ENCODE measurements around the gene TBC1D7.
"Not testable (repeated sequence)": the region's sequence is repeated elsewhere in the genome, so short reads cannot be mapped to it uniquely, and the experiment has no call there.

TBC1D7 gene

DNA sequence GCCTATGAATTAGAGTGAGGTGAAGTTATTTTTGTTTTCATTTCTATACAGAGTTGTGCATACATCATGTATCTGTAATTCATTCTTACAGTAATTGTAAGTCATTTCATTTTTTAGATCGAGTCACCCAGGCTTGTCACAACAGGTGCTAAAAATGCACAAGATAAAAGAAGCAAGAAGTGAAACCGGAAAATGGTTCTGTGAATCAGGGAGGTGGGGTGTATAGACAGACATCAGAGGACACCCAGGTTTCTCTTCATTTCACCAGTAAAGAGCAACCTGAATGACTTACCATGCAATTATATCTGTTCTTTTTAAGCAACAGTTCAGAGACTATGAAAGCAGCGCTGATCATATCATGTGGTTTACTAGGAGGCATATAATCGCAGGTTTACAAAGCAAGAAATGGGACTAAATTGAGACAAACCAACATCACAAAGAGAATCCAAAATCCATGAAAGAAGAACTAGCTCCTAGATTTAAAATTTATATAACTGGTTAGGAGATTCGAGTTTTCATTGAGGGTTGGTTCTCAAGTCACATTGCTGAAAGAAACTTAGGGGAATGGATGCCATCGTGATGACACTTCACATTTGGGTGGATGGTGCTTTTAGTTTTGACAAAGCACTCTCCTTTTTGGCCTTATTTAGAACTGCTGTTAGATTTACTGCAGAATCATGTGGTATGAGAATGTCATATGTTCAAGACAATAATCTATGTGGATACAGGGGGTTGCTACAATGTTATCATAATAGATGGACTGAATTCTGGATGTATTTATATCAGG lies 27.9 kb upstream of the TBC1D7 start:
- no peak for DNase-seq

- no peak for DNase-seq
Measured at GRCh38 chr6:13355043-13355945, 27.0 kb upstream of the TBC1D7 start.

- no peak for DNase-seq
Measured at GRCh38 chr6:13354331-13355042, 26.1 kb upstream of the TBC1D7 start.

DNA sequence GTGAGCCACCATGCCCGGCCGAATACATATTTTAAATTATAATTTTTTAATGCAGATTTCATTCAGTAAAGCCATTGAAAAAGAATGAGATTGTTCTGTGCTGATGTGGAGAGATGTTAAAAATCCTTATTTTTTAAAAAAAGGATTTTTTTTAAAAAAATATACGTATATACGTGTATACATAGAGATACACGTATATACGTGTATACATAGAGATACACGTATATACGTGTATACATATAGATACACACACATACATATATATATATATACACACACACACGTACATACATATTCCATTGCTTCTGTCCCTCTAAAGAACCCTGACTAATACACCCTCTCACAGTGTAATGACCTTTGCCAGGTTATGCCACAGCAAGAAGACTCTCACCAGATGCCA lies 23.8 kb upstream of the TBC1D7 start:
- no peak for DNase-seq

DNA sequence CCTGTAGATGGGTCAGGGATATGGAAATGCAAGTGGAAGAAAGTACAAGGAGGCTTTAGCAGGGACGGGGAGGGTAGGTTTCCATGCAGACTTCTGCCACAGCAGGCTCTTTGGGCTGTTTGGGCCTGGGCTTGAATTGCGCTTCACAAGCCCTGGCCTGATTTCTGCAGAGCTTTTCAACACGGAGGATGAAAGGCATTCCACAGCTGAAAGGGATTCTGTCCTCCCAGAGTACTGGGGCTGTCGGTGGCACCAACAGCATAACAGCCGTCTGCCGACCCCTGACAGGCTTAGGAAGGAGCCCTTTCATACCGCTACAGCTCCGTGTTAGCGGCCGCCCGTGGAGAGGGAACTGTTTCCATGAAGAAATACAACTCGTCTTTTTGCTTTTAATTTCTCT lies 22.9 kb upstream of the TBC1D7 start:
- DNase-seq = no peak

DNA sequence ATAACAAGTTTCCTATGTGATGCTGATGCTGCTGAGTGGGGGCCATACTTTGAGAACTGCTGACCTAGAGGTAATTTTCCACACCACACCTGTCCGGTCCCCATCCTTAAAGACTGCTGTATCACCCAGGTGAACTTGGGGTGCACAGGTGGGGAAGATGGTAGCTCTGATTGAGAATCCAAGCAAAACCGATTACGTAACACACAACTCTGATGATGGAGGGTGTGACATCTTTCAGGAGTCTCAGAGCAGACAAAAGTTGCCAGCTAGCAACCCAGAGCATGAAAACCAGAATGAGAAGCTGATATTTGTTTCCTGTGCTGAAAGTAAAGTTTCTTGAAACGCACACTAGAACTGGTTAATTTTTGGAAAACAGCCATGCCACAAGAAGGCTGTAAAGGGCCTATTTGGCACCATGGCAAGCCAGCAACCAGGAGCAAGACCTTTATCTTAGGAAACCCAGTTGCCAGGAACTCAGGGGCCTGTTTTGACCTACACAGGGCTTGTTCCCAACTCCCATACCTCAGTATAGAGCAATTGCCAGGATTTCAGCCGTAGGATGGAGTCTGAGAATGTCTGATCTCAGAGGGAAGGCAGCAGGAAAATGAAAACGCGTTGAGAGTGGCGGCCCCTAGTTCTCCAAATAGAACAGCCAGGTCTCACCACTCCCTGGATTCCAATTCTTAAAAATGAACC lies 21.6 kb upstream of the TBC1D7 start:
- no peak for DNase-seq

DNA sequence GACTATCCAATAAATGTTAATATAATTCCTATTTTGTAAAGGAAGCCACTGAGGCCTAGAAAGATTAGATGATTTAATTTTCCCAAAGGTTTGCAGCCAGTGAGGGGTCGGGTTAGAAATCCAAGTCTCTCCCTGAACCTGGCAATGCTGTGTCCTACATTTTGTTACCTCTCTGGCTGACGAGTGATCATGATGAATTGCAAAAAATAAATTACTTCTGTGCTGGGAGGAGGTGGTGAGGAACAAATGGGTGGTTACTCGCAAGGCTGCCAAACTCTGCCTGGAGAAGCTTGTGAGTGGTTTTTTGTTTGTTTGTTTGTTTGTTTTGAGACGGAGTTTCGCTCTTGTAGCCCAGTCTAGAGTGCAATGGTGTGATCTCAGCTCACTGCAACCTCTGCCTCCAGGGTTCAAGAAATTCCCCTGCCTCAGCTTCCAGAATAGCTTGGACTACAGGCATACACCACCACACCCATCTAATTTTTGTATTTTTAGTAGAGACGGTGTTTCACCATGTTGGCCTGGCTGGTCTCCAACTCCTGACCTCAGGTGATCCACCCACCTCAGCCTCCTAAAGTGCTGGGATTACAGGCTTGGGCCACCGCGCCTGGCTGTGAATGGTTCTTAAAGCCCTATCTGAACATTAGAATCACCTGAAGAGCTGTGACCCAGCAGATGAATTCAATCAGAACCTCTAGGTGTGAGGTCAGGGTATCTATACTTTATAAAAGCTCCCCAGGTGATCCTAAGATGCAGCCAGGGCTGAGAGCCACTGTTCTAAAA lies 20.2 kb upstream of the TBC1D7 start:
- no peak for DNase-seq

DNA sequence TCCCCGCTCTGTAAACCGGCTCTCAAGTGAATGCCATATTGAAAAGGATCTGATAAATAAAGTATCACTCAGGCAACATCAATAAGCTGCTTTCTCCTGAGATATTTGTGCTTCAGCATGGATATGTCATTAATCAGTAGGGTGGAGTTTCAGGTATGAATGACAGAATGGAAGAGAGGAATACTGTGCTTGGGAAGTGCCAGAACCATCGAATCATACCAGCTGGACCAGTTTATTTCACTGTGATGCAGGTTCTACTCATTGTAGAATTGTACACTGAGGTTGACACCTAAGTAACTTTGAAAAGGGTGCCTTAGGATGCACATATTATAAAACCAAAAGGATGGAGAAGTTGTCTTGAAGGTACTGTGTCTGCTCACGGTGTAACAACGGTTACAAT lies 17.9 kb upstream of the TBC1D7 start:
- no peak for DNase-seq

DNA sequence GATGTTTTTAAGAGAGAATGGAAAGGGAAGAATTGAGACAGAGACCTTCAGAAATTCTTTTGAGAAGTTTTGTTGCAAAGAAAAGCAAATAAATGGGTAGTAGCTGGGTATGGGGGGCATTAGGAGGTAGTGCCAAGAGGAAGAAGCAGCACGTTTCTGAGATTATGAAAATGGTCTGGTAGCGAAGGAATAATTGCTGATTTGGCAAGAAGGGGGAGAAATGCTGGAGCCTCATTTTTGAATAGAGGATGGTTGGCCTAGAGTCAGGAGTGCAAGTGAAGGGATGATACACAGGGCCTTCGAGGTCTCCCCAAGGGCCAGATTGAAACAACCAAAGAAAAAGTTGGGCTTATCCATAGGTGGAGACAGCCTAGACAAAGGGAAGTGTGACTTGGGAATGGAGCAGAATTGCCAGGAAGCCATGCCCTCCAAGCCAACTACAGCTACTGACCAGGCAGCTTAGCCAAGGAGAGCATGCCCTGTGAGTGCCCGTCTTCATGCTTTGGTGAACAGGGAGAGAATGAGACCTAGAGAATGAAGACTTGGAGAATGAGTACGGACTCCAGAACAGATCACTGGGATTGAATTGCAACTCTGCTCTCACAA lies 14.2 kb upstream of the TBC1D7 start:
- no peak for DNase-seq

DNA sequence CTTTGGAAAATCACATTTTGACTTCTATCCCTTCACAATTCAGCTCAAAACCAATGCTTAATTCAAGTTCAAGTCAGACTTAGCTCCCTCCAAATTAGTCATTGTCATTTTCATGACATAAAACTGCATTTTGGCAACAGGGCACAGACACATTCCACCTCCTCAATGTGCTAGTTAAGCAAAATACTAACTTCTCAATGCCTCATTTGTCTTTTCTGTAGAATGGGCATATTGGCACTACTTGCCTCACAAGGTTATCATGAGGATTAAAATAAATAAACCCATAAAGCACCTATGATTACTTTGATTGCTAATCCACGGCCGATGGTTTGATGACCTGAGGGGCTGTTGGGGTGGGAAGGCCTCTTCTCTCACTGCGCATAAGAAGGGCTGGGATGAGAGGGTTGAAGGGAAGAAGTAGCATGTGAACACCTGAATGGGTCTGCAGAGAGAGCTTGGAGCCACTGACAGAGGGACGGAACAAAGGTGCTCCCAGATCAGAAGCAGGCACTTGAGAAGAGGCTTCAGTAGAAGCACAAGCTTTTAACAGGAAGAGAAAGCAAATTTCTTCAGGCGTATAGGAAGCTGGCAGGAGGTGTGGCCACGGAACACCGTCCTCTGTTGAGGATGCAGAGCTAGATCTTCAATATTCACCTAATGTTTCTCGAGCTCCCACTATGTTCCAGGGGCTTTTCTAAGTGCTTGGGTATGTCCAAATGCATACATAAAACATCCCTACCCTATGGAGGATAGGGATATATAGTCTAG lies 11.7 kb upstream of the TBC1D7 start:
- DNase-seq = no peak

GRCh38 chr6:13338038-13338437 lies 9.7 kb upstream of the TBC1D7 start:
- DNase-seq = no peak

- peak; percentile 69 for DNase-seq
Measured at GRCh38 chr6:13336553-13336952, 8.2 kb upstream of the TBC1D7 start.

DNA sequence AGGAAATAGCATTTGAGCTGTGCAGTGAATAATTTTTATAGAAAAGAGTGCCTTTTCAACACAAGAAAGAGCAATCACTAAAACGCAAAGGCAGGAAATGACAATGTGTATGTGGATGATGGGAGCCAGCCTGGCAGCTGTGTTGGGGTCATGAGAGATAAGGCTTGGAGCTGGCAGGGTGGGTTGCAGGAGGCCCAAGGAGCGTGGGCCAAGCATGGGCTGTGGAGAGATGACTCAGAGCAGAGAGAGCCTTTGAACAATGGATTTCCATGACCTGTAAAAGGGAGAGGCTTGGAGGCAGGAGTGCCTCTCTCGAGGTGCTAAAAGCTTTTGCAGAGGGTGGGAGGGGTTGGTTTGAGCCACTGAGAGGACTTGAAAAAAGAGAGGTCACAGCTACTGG lies 6.6 kb upstream of the TBC1D7 start:
- no peak for DNase-seq

GRCh38 chr6:13332349-13332706 lies 4.0 kb upstream of the TBC1D7 start:
- no peak for DNase-seq

DNA sequence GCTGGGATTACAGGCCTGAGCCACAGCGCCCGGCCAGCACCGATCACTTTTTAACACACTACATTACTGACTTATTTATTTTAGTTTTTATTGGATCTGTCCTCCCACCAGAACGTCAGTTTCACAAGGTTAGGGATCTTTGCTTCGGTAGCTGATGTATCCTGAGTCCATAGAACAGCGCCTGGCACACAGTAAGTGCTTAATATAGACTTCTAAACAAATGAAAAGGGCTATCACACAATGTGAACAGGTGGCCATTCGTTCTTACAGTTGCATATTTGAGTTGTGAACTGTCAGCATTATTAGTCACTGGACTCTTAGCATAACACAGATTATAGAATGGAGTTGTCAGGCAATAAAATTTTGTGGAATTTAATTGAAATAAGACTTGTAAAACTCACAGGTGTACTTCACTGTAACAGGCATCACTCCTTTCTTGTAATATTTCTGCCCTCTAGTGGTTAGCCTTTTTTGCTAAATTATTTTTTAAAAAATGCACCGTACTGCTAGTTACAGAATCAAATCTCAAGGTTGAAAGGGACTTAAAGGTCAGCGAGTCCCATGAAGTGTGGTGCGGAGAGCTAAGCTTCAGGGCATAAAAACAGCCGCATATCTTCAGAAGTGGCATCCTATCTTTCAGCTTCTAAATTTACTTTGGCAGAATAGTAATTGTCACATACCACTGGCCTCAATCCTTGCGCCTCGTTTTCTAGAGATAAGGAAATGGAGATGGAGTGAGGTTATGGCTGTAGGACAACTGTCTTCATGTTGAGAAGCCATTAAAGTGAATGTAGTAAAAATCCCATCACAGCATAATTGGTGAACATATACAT lies 3.4 kb upstream of the TBC1D7 start:
- DNase-seq = no peak

GRCh38 chr6:13328875-13329183 lies 492 bp upstream of the TBC1D7 start:
- no peak for DNase-seq

- no peak for DNase-seq
Measured at GRCh38 chr6:13327691-13328075, 654 bp downstream of the TBC1D7 start.

GRCh38 chr6:13326031-13326586 lies 2.2 kb downstream of the TBC1D7 start:
- not testable (repeated sequence) for DNase-seq

- no peak for DNase-seq
Measured at GRCh38 chr6:13319891-13320564, 8.3 kb downstream of the TBC1D7 start.
